Fibroblast of lung (primary cell): ENCODE measurements around the gene DOK6. TPM values are rescaled to one million over a fixed set of nuclear protein-coding genes. Genes with fewer than 3 reads are reported as not detected.
A peak's percentile ranks its signal among the peaks of the same experiment; 100 is the strongest.

ENCODE experiments used
- DNase-seq, 2 donors: peaks; one replicate each; pipeline versions ENCODE4 v3.0.0 to v3.0.0-alpha.2; 2010; ENCODE audit warnings: low read depth in 2 of 2
- H2AFZ ChIP-seq: 2 replicates; pipeline ENCODE4 v1.5.1; 2012; ENCODE audit warnings: low read length, control low read depth, inconsistent platforms
- H3K27ac ChIP-seq: 2 replicates; pipeline ENCODE4 v1.5.1; 2011; ENCODE audit warnings: low read length, control low read depth; ENCODE audit not compliant: insufficient read depth
- H3K27me3 ChIP-seq: 2 replicates; pipeline ENCODE4 v1.5.1; 2011; ENCODE audit warnings: mild to moderate bottlenecking, low read length; ENCODE audit not compliant: control insufficient read depth, insufficient read depth
- H3K36me3 ChIP-seq: 2 replicates; pipeline ENCODE4 v1.5.1; 2011; ENCODE audit warnings: low read length; ENCODE audit not compliant: control insufficient read depth, insufficient read depth
- H3K4me1 ChIP-seq: 2 replicates; pipeline ENCODE4 v1.5.1; 2011; ENCODE audit warnings: low read length; ENCODE audit not compliant: control insufficient read depth, insufficient read depth; ENCODE audit errors: extremely low read depth
- H3K4me2 ChIP-seq: 2 replicates; pipeline ENCODE4 v1.5.1; 2011; ENCODE audit warnings: low read length, control low read depth; ENCODE audit not compliant: insufficient read depth; ENCODE audit errors: extremely low read depth
- H3K4me3 ChIP-seq, 4 experiments: fragments of 200-600 bp in 1 of 4; sonication (generic) in 1 of 4; replicated peaks in 1 of 4; 2 replicates each; pipeline ENCODE4 v1.5.1; 2011 to 2016; ENCODE audit warnings: low read length in 4 of 4, low read depth in 3 of 4, mild to moderate bottlenecking in 3 of 4, control low read depth in 2 of 4, inconsistent platforms in 1 of 4, mixed read lengths in 1 of 4; ENCODE audit not compliant: insufficient read depth in 1 of 4; ENCODE audit errors: control extremely low read depth in 1 of 4
- H3K79me2 ChIP-seq: 2 replicates; pipeline ENCODE4 v1.5.1; 2012; ENCODE audit warnings: mild to moderate bottlenecking, low read length, inconsistent platforms; ENCODE audit not compliant: control insufficient read depth, insufficient read depth
- H3K9ac ChIP-seq: 2 replicates; pipeline ENCODE4 v1.5.1; 2011; ENCODE audit warnings: mild to moderate bottlenecking, low read length, control low read depth; ENCODE audit not compliant: insufficient read depth
- H3K9me3 ChIP-seq: 2 replicates; pipeline ENCODE4 v1.5.1; 2012; ENCODE audit warnings: low read depth, low read length; ENCODE audit not compliant: control insufficient read depth, insufficient read depth
- H4K20me1 ChIP-seq: 2 replicates; pipeline ENCODE4 v1.5.1; 2011; ENCODE audit warnings: low read length; ENCODE audit not compliant: control insufficient read depth, insufficient read depth; ENCODE audit errors: extremely low read depth
- EZH2 ChIP-seq: IDR thresholded peaks from 2 replicates; pipeline ENCODE4 v1.5.1; 2012; ENCODE audit warnings: low read length, control low read depth, mild to moderate bottlenecking; ENCODE audit errors: missing control alignments
- polyA plus RNA-seq, 2 donors: library from polyadenylated mRNA; depleted of rRNA in 1 of 2; stranded (reverse) in 1 of 2; unstranded in 1 of 2; fragments of >200 nt; gene quantifications; 2 replicates each; pipeline ENCODE4 v1.2.1, GENCODE V29; 2011 to 2012; ENCODE audit warnings: missing spikeins in 1 of 2
- total RNA-seq: library from RNA; depleted of rRNA; stranded (reverse); fragments of >200 nt; gene quantifications from 2 replicates; pipeline ENCODE4 v1.2.1, GENCODE V29; 2014
- TF ChIP-seq, protein P1 (sequence below), 2 donors: IDR thresholded peaks in 1 of 2; conservative IDR thresholded peaks in 1 of 2; 1 replicate in 1 of 2; 2 replicates in 1 of 2; pipeline ENCODE4 v1.5.1; 2011 to 2012; ENCODE audit warnings: low read length in 2 of 2, control low read depth in 1 of 2, inconsistent platforms in 1 of 2, low read depth in 1 of 2, mild to moderate bottlenecking in 1 of 2

DOK6 gene
- total and polyA plus RNA-seq, 2 donors (not counting 1 experiment from before 2014, with no cell fraction given): 4.0 to 7.8 TPM

DNA sequence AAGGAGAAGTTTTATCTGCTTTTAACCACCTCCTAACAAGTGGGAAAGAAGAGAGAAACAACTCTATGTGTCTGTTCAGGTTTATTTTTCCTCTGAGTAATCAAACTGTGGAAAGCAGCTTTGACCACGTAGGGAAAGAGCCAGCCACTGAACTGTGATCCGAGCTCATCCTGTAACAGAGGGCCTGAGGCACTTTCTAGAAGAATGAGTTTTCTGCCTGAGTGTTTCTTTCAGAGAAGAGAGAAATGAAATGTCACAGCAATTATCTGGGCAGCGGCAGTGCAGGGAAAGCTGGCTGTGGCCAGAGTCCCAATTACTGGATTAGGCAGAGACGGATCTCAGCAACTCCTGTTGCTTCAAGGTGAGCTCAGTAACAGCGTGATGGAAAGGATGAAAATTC lies 395.1 kb downstream of the DOK6 start:
- H3K4me3 ChIP-seq: no peak overlapping the region
- no peaks in the 10 kb centered on the region for H3K27me3 ChIP-seq
- H2AFZ ChIP-seq: peak overlapping the region; percentile 14
- H3K9me3 ChIP-seq: no peaks in the 10 kb centered on the region
- H3K4me2 ChIP-seq: no peak overlapping the region
- no peaks in the 10 kb centered on the region for H3K79me2 ChIP-seq
- no peak overlapping the region for H3K9ac ChIP-seq
- no peaks in the 10 kb centered on the region for H3K4me1 ChIP-seq
- DNase-seq: peak in 1 of 2 donors; percentile 32
- no peak for TF ChIP-seq EZH2
- TF ChIP-seq, protein P1, sequence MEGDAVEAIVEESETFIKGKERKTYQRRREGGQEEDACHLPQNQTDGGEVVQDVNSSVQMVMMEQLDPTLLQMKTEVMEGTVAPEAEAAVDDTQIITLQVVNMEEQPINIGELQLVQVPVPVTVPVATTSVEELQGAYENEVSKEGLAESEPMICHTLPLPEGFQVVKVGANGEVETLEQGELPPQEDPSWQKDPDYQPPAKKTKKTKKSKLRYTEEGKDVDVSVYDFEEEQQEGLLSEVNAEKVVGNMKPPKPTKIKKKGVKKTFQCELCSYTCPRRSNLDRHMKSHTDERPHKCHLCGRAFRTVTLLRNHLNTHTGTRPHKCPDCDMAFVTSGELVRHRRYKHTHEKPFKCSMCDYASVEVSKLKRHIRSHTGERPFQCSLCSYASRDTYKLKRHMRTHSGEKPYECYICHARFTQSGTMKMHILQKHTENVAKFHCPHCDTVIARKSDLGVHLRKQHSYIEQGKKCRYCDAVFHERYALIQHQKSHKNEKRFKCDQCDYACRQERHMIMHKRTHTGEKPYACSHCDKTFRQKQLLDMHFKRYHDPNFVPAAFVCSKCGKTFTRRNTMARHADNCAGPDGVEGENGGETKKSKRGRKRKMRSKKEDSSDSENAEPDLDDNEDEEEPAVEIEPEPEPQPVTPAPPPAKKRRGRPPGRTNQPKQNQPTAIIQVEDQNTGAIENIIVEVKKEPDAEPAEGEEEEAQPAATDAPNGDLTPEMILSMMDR (conservative IDR thresholded peaks at IDR 0.05 in 1 of 2, IDR thresholded peaks at IDR 0.05 in 1 of 2; ENCODE audit: low read depth in 1 of 2, low read length in 2 of 2): no peak
- no peaks in the 10 kb centered on the region for H3K36me3 ChIP-seq
- H3K27ac ChIP-seq: no peak overlapping the region
- no peaks in the 10 kb centered on the region for H4K20me1 ChIP-seq

DNA sequence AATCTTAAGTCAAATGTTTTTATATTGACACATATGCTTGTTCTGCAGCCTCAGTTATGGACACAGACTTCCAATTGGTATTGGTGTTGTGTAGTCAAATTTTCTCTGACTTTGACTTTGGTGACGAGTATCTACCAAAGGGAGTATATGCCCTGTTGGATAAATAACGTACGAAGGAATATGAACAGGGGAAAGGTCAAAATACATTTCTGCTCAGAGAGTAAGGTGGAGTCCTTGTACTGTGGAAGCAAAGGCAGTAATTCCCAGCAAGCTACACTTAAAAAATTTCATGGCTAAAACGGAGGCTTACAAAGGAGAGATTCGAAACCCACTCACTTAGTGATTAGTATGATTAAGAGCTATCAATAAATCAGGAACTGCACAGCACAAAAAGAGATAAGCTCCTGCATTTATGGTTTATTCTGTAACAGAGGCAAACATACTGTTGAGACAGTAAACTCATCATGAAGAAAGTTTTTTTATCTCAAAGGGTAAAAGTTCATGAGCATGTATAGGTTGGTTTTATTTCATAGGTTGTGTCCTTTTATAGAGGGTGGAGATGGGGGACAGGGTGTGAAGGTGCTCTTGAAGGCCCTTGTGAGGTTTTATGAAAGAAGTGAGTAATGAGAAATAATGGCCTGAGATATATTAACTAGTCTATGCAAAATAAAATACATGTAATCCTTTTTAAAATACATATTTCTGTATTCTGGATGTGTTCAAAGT lies 404.3 kb downstream of the DOK6 start:
- no peak overlapping the region for H3K9ac ChIP-seq
- H3K27me3 ChIP-seq: no peaks in the 10 kb centered on the region
- H2AFZ ChIP-seq: no peak overlapping the region
- H3K36me3 ChIP-seq: no peaks in the 10 kb centered on the region
- H3K4me3 ChIP-seq: no peak overlapping the region
- no peak overlapping the region for H3K27ac ChIP-seq
- no peak overlapping the region for H3K4me2 ChIP-seq
- no peaks in the 10 kb centered on the region for H4K20me1 ChIP-seq
- DNase-seq: no peak
- H3K79me2 ChIP-seq: no peaks in the 10 kb centered on the region
- TF ChIP-seq, protein P1 (conservative IDR thresholded peaks at IDR 0.05 in 1 of 2, IDR thresholded peaks at IDR 0.05 in 1 of 2; ENCODE audit: low read depth in 1 of 2, low read length in 2 of 2): no peak
- TF ChIP-seq EZH2: no peak
- no peaks in the 10 kb centered on the region for H3K4me1 ChIP-seq
- H3K9me3 ChIP-seq: no peaks in the 10 kb centered on the region

DNA sequence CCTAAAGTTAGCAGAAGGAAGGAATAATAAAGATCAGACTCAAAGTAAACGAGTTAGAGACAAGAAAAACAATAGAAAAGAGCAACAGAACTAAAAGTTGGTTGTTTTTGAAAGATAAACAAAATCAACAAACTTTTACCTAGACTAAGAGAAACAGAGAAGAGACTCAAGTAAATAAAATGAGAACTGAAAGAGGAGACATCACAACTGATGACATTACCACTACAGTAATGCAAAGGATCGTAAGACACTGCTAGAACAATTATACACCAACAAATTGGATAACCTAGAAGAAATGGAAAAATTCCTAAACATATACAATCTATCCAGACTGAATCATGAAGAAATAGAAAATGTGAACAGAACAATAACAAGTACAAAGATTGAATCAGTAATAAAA lies 407.7 kb downstream of the DOK6 start:
- H3K4me3 ChIP-seq: no peak overlapping the region
- no peak overlapping the region for H3K4me2 ChIP-seq
- DNase-seq: no peak
- H3K27me3 ChIP-seq: no peaks in the 10 kb centered on the region
- no peaks in the 10 kb centered on the region for H3K9me3 ChIP-seq
- H3K36me3 ChIP-seq: no peaks in the 10 kb centered on the region
- TF ChIP-seq EZH2: no peak
- TF ChIP-seq, protein P1 (conservative IDR thresholded peaks at IDR 0.05 in 1 of 2, IDR thresholded peaks at IDR 0.05 in 1 of 2; ENCODE audit: low read depth in 1 of 2, low read length in 2 of 2): no peak
- no peaks in the 10 kb centered on the region for H4K20me1 ChIP-seq
- H2AFZ ChIP-seq: no peak overlapping the region
- no peak overlapping the region for H3K27ac ChIP-seq
- H3K9ac ChIP-seq: no peak overlapping the region
- no peaks in the 10 kb centered on the region for H3K79me2 ChIP-seq
- H3K4me1 ChIP-seq: no peaks in the 10 kb centered on the region
